ENCODE data around the gene FADS2.

The FADS2 gene

GRCh38 chr11:61850687-61851086 lies 22.6 kb downstream of the FADS2 start:
- no peak for DNase-seq

GRCh38 chr11:61851113-61851899 lies 23.2 kb downstream of the FADS2 start:
- no peak for DNase-seq

GRCh38 chr11:61851900-61852295 lies 23.8 kb downstream of the FADS2 start:
- DNase-seq, result no peak

- DNase-seq, result no peak
Observed at GRCh38 chr11:61853698-61854169, 25.6 kb downstream of the FADS2 start.

GRCh38 chr11:61854206-61854895 lies 26.3 kb downstream of the FADS2 start:
- DNase-seq, result no peak

GRCh38 chr11:61854966-61855714 lies 27.0 kb downstream of the FADS2 start:
- no peak for DNase-seq

GRCh38 chr11:61855939-61856680 lies 28.0 kb downstream of the FADS2 start:
- no peak for DNase-seq

- DNase-seq, result no peak
Observed at GRCh38 chr11:61860054-61860903, 32.2 kb downstream of the FADS2 start.

GRCh38 chr11:61861634-61862033 lies 33.5 kb downstream of the FADS2 start:
- DNase-seq, result no peak

- no peak for DNase-seq
Observed at GRCh38 chr11:61862714-61863547, 34.8 kb downstream of the FADS2 start.

- no peak for DNase-seq
Observed at GRCh38 chr11:61863548-61864081, 35.5 kb downstream of the FADS2 start.

GRCh38 chr11:61864814-61865775 lies 37.0 kb downstream of the FADS2 start:
- no peak for DNase-seq

- DNase-seq, result no peak
Observed at GRCh38 chr11:61866231-61866957, 38.3 kb downstream of the FADS2 start.

GRCh38 chr11:61866958-61867343 lies 38.9 kb downstream of the FADS2 start:
- DNase-seq, result no peak

GRCh38 chr11:61868571-61869428 lies 40.7 kb downstream of the FADS2 start:
- no peak for DNase-seq

GRCh38 chr11:61869429-61869707 lies 41.3 kb downstream of the FADS2 start:
- no peak for DNase-seq

- DNase-seq, result no peak
Observed at GRCh38 chr11:61869708-61870451, 41.8 kb downstream of the FADS2 start.
